Stimulated activated CD4-positive, alpha-beta T cell treated with anti-CD3 and anti-CD28 coated beads, TNF-alpha, amount 100 ng/mL, for 24 hours (primary cell): ENCODE data around the gene RBP3.

Experiments
- DNase-seq, 3 experiments: peaks; one replicate each; pipeline ENCODE4 v3.0.0-alpha.2; 2020; ENCODE audit warnings: low read depth in 3 of 3

Gene RBP3

DNA sequence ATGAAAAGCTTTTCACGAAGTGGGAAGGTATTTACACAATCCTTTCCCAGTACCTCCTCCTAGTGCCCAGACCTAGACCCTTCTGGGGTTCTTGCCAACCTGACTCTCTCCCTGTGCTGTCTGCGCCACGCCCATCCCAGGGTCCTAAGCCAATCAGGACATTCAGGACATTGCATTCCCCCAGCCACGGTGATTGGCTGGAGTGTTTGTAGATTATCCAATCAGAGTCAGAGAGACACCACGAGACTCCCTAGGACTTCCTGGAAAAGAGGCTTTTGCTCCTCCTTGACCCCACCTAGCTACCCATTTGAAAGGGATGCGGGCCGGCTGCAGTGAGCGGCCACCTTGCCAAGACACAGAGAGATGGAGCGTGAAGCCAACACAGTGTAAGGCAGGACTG is 29.5 kb upstream of the RBP3 start:
- DNase-seq = no peak

DNA sequence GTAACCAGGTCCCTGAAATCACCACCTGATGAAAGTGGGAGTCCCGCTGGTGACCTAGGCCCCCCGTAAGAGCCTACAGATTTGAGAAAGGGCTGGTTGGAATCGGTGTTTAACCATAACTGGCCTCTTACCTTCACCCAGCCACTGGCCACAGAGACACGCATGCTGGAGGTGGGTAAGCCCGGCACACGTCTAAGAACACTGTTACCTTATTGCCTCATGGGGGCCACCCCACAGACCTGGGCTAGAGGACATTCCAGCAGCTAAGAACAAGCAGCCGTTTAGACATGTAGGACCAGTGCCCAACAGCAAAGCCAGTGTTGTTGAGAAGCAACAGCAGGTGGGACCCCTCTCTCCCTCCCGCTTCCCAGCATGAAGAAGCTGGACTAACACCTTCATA is 28.4 kb upstream of the RBP3 start:
- no peak for DNase-seq

DNA sequence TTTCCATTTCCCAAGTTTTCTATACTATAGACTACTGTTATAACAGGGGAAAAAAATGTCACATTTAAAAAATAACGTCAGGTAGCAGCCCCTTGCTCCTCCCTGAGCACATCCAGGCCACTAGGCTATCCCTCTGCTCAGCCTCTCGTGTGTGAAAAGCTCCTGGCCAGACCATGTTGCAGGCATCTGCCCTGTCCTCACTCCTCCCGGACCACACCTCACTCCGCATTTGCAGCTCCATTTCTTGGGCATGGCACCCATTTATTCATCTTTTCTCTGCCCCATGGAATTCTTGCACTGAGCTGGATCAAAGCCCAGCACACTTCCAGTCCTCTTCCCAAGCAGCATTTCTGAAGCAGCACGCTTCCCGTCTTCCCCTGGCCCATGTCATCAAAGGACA is 27.4 kb upstream of the RBP3 start:
- DNase-seq = no peak

DNA sequence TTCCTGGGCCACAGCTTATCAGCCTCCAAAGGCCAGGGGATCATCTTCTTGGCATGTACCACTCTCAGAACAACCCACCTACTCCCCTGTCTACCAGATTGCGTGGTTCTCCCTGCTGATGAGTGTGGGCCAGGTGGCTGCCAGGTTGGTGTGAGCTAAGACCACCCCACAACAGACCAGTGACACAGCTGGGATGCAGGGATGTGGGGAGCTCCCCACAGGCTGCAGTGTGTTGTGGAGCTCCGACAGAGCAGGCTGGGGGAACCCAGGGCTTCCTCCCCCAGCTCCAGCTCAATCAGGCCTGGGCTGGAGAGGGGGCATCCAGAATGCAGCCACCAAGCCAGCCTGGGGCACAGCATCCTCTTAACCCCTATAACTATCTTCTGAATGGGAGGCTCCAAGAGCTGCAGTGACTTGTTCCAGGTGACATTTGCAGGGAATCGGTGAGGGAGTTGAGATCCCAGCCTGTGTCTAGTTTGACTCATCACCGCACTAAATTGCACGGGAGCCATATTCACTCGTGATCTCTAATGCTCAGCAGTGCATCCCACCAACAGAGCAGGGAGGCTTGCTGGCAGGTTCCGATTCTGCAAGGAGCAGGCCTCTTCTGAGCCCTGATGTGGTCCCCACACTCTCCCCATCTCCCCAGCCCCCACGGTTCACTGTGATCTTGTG is 26.5 kb upstream of the RBP3 start:
- no peak for DNase-seq

DNA sequence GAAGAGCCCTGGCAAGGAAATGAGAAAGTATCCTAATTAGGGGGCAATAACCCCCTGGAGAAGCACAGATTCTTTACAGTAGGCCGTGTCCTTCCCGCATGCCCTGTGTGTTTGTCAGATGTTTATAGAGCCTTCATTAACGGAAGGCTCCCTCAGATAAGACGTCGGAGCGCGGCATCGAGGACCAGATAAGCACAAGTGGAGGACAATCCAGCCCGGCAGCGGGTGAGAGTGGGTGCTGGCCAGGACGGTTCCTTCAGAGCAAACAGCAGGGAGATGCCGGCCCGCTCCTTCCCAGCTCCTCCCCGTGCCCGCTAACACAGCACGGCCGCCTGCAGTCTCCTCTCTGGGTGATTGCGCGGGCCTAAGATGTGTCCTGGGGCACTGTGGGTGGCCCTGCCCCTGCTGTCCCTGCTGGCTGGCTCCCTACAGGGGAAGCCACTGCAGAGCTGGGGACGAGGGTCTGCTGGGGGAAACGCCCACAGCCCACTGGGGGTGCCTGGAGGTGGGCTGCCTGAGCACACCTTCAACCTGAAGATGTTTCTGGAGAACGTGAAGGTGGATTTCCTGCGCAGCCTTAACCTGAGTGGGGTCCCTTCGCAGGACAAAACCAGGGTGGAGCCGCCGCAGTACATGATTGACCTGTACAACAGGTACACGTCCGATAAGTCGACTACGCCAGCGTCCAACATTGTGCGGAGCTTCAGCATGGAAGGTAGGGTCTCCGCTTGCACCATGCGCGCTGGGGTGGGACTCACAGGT is 25.7 kb upstream of the RBP3 start, which contains the start of gene GDF2:
TSS of gene GDF2 (plus strand) at position 155 of the 762 bp plus-strand sequence. CDS start at position 370, 215 bp downstream.
- DNase-seq = no peak

DNA sequence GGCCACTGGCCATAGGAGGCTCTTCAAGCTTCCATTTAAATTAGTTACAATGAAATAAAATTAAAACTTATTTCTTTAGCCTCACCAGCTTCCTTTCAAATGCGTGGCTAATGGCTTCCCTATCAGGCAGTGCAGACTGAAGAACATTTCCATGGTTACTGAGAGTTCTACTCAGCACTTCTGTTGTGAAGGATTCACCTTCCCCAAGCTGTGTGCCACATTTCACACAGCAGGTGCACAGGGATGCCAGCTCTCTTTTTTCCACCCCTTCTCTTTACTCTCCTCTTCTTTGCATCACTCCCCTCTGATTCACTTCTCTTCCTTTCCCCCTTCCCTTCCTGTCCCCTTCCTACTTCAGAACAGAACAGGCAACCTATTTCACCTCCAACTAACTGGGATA is 25.1 kb upstream of the RBP3 start:
- no peak for DNase-seq

DNA sequence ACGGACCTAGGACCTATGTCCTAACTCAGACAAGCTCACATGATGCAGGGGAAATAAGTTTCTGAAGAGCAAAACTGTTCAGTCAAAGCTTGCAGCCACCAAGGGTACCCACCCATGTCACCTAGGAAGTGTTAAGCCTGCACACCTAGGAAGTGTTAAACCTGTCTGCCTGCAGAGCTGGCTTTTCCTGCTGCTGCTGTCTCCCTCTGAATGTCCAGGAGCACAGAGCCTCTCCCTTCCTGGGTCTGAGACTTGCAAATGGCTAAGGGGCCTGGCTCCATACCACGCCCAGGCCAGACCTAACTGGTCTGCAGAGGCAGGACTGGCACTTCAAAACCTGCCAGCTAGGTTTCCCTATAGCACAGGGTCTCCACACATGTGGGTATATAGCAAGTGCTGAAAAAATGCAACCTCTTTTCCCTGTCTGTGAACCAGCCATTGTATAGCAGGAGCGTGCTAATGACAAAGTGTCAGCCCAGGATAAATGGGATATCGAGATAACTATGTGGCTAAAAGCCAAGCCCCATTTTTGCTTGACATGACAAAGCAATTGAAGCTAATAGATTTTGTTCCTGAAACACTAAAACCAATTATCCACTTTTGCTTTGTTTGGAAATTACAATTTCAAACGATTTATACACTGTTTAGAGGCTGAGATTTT is 24.4 kb upstream of the RBP3 start:
- no peak for DNase-seq

DNA sequence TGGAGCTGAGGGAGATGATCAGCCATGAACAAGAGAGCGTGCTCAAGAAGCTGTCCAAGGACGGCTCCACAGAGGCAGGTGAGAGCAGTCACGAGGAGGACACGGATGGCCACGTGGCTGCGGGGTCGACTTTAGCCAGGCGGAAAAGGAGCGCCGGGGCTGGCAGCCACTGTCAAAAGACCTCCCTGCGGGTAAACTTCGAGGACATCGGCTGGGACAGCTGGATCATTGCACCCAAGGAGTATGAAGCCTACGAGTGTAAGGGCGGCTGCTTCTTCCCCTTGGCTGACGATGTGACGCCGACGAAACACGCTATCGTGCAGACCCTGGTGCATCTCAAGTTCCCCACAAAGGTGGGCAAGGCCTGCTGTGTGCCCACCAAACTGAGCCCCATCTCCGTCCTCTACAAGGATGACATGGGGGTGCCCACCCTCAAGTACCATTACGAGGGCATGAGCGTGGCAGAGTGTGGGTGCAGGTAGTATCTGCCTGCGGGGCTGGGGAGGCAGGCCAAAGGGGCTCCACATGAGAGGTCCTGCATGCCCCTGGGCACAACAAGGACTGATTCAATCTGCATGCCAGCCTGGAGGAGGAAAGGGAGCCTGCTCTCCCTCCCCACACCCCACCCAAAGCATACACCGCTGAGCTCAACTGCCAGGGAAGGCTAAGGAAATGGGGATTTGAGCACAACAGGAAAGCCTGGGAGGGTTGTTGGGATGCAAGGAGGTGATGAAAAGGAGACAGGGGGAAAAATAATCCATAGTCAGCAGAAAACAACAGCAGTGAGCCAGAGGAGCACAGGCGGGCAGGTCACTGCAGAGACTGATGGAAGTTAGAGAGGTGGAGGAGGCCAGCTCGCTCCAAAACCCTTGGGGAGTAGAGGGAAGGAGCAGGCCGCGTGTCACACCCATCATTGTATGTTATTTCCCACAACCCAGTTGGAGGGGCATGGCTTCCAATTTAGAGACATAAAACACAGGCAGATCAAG is 22.6 kb upstream of the RBP3 start:
- DNase-seq = no peak

DNA sequence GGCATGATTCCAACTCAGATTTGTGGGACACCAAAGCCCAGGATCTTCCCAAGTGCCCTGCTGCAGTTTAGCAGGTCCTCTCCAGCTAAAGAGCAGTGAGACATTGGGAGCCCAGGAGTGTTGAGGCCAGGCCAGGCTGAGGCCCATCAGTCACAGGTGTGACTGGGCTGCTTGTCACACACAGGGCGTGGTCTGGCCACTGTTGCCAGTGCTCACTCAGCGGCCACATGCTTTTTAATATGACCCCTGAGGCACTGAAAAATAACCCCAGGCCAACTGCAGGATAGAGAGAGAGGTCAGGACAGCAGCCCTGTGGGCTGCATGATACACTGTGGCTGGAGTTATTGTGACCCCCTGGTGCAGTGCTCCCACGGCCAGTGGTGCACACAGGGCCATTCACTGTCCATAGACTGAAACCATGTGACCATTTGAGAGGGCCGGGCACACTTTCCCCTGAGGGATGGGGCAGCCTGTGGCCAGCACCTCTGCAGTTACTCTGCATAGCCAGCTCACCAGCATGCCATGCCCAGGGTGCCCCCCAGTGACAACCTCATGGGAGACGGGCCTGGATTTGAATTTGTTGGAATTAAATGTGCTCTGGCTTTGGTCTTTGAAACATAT is 21.7 kb upstream of the RBP3 start:
- DNase-seq = no peak

DNA sequence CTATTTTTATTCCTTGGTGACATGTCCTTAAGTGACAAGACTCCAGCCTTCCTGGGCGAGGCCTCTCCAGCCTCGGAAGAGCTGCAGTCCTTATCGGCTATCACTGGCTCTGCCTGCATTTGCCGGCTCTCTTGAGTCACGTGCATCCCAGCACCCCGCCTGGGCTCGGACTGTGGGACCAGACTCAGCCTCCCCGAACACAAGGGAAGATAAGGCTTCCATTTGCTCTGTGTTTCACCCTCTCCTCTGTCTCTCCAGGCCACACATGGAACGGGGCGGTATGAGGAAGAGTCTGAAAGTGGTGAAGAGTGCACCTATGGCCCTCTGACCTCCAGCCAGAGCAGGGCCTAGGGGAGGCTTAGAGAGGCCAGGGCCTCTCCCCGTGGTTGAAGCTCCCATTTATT is 21.2 kb upstream of the RBP3 start:
- no peak for DNase-seq

DNA sequence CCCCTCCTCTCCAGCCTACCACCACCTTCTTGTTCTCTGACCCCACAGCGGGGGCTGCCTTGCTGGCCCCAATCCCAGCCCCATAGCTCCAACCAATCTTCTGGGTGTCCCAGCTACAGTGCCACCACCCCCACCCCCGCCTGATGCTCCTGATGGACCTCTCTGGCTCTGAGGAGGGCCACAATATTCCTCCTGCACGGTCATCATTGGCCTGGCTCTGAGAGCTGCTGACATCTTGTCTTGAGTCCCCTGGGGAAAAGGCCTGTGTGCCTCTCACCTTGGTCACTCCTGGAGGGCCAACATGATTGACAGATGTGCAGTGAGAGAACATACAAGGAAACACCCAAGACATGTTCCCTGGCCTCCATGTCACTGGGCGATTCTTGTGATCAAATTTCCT is 18.3 kb upstream of the RBP3 start:
- no peak for DNase-seq

DNA sequence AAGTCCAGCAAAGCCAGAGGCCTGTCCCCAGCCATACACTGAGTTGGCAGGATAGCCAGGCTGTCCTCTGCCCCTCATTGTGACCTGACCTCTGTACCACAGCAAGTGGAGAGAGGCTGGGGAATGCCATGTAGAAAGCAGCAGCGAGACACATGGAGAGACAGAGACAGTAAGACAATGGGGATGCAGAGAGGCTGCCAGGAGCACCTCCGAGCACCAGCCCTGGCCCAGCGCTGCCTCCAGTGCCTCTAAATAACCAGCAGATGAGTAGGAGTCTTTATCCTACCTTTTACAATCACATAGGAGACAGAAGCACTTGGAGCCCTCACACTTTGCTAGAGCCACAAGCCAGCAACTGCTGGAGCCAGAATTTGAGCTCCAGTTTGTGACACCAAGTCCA is 17.8 kb upstream of the RBP3 start:
- no peak for DNase-seq

DNA sequence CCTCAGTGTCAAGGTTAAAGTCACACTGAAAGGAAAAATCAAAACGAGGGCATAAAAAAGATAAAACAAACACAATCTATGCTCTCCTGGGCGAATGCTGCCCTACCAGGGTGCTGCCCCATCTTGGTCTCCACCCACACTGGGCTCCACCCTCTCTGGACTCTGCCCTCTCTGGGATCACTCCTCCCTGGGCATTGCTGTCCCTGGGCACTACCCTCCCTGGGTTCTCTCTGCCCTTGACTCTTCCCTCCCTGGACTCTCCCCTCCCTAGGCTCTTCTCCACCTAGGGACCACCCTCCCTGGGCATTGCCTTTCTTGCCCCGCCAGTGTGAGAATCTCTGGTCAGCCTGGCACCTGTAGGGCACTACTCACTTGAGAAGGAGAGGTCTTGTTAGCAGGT is 17.4 kb upstream of the RBP3 start:
- no peak for DNase-seq

DNA sequence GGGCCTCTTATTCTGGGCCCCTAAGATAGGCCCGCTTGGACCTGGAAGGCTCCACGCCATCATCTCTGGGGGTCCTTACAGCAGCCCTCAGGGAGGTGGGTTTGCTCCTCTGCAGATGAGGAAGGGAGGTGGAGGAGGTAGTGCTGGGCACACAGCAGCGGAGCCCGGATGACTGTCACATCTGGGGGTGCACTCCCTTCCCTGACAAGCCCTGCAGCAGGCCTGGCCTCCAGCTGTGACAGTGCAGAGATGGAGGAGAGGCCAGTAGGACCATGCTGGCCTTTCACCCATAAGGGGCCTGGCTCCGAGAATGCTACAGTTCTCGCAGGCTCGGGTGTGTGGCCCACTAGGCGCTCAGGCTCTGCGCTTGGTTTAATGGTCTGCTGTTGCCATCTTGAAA is 16.7 kb upstream of the RBP3 start:
- DNase-seq = no peak

DNA sequence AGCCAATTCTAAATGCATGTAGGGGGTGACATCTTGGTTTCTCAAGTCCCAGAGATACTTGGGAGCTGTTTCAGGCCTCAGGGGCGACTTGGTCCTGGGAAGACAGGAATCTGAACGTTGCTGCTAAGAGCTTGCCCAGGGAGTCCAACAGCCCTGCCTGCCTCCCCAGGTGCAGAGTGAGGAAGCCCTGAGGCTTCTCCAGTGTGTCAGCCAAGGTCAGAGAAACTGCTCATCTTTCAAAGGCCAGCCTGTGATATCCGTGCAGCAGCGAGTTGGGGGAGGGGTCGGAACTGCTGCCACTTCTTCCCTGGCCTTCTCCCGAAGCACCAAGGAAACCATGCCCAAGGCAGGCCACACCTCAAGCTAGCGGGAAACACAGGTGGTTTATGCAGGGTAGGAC is 16.2 kb upstream of the RBP3 start:
- no peak for DNase-seq

DNA sequence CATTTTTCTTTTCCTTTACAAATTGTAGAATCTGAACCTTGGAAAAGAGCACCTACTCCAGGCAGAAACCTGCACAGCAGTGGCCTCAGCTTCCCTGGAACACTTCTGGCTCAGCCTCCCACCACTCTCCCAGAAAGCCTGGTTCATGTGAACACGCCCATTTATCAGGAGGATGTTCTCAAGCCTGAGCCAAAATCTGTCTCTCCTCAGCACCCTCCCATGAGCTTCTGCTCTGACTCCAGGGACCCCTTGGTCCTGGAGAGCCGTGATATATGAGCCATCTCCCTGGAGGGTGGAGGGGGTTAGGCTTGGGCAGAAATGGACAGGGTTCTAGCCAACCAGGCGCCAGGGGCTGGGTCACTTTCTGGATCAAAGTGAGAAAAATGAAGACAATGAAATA is 15.8 kb upstream of the RBP3 start:
- DNase-seq = no peak

DNA sequence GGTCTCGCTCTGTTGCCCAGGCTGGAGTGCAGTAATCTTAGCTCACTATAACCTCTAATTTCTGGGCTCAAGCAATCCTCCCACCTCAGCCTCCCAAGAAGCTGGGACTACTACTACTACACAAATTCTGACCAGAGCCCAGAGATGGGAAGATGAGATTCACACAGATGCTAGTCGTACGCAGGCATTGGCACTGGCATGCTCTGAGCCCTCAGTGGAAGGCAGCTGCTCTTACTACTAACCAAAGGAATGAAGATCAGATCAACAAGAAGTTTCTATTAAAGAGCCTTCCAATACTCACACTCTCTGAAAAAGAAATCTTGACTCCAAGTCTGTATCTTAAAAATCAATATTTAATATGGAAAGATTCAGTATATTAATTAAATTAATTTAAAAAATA is 15.2 kb upstream of the RBP3 start:
- DNase-seq = no peak

DNA sequence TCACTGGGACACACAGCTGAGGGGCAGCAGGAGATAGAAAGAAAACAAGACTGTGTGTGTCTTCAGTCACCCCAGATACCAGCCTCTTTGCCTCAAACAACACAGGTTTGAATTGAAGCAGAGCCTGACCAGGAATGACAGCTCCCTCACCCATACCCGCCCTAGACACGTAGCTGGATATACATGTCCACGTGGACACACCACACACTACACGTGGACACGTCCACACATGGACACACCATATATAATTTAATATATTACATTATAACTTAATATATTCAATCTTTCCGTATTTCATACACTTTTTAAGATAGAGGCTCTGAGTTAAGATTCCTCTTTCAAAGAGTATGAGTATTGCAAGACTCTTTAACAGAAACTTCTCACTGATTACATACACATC is 14.6 kb upstream of the RBP3 start:
- no peak for DNase-seq

DNA sequence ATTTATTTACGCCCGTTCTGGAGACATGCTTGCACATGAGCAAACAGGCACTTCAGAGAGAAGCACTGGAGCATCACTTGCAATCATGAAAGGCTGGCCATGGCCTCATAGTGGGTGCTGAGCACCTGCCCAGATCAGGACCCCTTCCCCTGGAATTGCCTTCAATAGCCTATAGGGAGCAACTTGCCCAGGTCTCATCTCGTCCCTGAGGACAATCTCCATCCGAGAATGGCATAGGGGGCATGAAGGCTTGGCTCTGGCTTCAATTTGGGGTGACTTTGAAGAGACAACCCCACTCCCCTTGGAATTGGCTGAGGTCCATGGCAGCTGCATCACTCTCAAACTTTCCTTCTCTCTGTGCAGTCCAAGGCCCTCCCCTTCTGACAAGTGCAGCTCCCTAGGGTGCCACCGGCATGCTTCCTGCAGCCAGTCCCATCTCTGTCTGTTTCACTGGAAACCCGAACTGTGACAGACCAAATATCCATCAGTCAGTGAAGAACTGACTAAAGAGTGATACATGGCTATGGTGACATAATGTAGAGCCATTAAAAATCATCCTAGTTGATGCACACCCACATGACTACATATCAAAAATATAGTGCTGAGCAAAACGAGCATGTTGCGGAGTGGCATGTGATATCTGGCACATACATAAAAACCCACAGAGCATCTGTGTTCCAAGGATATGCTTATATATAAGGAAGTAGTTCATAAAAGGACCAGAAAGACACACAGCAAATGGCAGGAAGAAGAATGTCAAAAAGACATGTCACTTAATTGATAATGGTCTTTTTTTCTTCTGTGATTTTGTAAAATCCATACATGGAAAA is 13.5 kb upstream of the RBP3 start:
- no peak for DNase-seq

DNA sequence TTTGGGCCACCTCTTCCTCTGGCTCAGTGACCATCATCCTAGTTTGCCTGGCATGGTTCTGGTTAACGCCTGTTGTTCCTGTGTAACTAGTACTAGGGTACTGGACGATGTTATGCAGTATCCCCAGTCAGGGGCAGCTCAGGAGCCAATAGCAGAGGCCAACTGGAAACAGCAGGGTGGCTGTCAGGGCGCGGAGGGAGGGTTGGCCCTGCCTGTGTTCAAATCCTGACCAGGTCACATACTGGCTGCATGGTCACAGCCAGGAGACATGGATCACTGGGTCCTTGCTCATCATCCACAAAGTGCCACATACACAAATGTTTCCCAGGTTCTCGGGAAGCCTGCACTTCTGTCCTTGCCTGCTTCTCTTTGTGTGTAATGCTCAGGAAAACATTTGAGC is 12.3 kb upstream of the RBP3 start:
- no peak for DNase-seq
